Stomach smooth muscle (tissue), 2 donors: Measurements from ENCODE around the gene FOXJ3.

Experiments
- H3K27ac ChIP-seq: one replicate; pipeline ENCODE4 v1.7.0; 2013; ENCODE audit warnings: mild to moderate bottlenecking, low read length, inconsistent platforms
- H3K27me3 ChIP-seq, 2 donors: one replicate each; pipeline ENCODE4 v1.7.0; 2013; ENCODE audit warnings: low read length in 2 of 2; ENCODE audit not compliant: insufficient read depth in 2 of 2, control insufficient read depth in 1 of 2
- H3K36me3 ChIP-seq, 2 donors: one replicate each; pipeline ENCODE4 v1.7.0; 2013; ENCODE audit warnings: low read length in 2 of 2; ENCODE audit not compliant: control insufficient read depth in 2 of 2, insufficient read depth in 2 of 2
- H3K4me1 ChIP-seq: one replicate; pipeline ENCODE4 v1.7.0; 2013; ENCODE audit warnings: low read length; ENCODE audit not compliant: control insufficient read depth, insufficient read depth
- H3K4me3 ChIP-seq, 2 donors: one replicate each; pipeline ENCODE4 v1.7.0; 2013; ENCODE audit warnings: low read length in 2 of 2
- H3K9ac ChIP-seq, 2 donors: one replicate each; pipeline ENCODE4 v1.7.0; 2013; ENCODE audit warnings: low read length in 2 of 2, mild to moderate bottlenecking in 1 of 2
- H3K9me3 ChIP-seq, 2 donors: one replicate each; pipeline ENCODE4 v1.7.0; 2013; ENCODE audit warnings: low read length in 2 of 2; ENCODE audit not compliant: control insufficient read depth in 2 of 2
- donor health status: healthy.
- donor health status: Pancreatic carcinoma.

Gene FOXJ3

DNA sequence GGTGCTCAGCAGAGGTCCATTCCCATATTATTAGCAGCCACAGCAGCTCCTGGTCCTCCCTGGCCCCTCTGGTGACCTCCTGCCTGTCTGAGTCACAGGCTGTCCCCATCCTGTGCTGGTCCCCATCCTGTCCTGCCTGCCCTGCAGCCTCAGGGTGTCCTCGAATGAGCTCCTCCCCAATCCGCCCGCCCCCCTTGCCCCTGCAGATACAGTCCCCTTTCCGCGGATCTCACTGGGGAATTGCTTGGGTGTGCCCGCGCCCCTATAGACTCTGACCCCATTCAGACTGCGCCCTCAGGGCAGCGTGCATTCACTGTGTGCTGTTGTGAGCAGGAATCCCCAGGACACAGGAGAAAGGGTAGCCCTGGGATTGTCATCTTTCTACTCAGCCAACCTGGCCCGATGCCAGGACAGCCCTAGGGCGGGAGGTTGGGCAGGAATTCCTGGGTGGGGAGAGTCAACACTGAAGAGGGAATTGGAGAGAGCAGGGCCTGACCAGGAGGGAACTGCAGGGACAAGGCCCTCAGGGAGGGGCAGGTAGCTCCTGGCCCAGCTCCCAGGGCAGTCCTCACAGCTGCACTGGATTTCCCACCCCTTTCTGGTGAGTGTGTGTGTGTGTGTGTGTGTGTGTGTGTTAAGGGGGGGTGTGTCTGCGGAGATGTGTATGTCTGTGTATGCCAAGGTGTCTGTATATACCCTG, 169.4 kb downstream of the FOXJ3 start:
- H3K9ac ChIP-seq = no peak overlapping the region
- H3K27me3 ChIP-seq = peaks cover 3 to 9% of the 10 kb centered on the region in 2 donors
- peaks cover 8 to 9% of the 10 kb centered on the region in 2 donors for H3K9me3 ChIP-seq
- H3K36me3 ChIP-seq = no peaks in the 10 kb centered on the region
- H3K4me3 ChIP-seq = no peak overlapping the region
- H3K4me1 ChIP-seq = peaks cover 8% of the 10 kb centered on the region
- no peak overlapping the region for H3K27ac ChIP-seq

DNA sequence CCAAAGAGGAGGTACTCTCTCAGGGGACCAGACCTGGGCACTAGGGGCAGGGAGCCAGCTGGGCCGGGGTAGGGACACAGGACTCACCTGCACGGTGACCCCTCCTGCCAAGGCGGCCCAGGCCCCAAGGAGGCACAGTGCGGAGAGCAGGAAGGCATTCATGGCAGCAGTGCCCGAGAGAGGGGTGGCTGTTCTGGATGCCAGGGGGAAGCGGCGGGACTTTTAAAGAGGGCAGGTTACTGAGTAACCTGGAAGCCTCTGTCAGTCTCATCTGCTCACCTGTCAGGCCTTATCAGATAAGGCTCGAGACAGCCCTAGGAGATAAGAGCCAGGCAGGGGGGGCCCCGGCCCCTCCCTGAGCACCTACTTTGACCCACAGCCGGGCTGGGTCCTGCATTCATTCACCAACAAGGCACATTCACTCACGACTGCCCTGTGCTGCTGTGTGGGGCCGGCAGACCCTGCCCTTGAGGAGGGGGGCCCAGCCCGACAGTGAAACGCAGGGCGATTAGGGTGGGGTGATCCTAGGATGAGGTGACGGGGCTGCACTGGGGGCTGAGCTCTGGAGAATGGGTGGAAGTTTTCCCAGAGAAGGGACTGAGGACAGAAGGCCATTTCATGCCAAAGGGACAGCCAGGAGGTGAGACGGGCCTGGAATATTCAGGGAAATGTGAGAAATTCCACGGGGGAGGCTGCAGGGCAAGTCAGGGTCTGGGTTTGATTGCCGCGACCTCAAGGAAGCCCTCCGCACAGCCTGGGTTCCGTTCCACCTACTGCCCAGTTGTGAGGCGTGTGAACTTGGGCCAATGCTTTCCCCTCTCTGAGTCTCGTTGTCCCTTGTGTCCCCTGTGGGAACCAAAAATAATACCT, 170.2 kb downstream of the FOXJ3 start, which contains the start of gene GUCA2A:
Gene GUCA2A, minus strand, starts transcription at position 195 of the 870 bp plus-strand sequence. Its CDS starts 33 bp downstream, at position 162.
- H3K27ac ChIP-seq = no peak within 1 kb of the TSS
- peaks cover 8% of the 10 kb centered on the region for H3K4me1 ChIP-seq
- H3K36me3 ChIP-seq = no peaks in the 10 kb centered on the region
- H3K9me3 ChIP-seq = peaks cover 9 to 12% of the 10 kb centered on the region in 2 donors
- H3K4me3 ChIP-seq = no peak within 1 kb of the TSS
- H3K27me3 ChIP-seq = peaks cover 0 to 9% of the 10 kb centered on the region in 2 donors
- H3K9ac ChIP-seq = no peak within 1 kb of the TSS

DNA sequence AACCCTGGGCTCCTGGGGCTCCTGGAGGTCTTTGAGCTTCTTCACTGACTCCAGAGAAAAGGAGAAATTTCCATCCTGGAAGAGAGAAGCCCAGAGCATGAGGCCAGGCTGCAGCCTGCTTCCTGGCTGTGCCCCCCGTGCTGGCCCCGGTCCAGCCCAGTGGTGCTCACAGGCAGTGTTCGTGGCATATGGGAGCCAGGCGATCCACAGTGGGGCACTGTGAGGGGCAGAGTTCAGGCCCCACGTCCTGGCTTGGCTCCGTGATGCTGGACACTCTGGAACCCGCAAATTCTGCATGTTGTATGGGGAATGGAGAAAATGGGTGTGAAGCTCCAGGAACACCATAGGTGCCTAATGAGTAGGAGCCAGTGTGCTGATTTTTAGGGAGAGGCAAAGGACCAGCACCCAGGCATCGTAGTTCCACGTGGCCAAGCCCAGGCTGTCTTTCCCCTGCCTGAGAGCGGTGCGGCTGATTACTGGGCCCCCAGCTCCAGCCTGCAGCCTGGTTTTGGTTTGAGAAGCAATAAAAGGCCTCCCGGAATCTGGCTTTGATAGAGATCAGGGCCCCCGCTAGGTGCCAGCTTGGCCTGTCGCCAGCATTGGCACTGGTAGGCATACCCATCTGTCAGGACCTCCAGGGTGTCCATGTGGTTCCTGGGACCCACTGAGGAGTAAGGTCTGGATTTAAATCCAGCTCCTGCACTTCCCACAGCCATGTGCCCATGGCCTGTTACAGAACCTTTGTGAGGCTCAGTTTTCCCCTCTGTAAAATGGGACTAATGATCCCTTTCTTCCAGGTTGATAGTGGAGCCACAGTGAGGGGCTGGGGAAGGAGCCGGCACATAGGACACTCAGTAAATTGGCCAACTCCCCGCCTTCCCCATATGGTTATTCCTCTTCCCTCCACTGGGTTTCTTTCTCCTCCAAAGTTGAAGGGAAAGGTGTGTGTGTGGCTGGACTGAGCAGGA, 171.2 kb downstream of the FOXJ3 start:
- peaks cover 9 to 12% of the 10 kb centered on the region in 2 donors for H3K9me3 ChIP-seq
- no peak overlapping the region for H3K4me3 ChIP-seq
- no peak overlapping the region for H3K27ac ChIP-seq
- H3K4me1 ChIP-seq = peaks cover 8% of the 10 kb centered on the region
- no peaks in the 10 kb centered on the region for H3K36me3 ChIP-seq
- H3K9ac ChIP-seq = no peak overlapping the region
- H3K27me3 ChIP-seq = peaks cover 0 to 9% of the 10 kb centered on the region in 2 donors

DNA sequence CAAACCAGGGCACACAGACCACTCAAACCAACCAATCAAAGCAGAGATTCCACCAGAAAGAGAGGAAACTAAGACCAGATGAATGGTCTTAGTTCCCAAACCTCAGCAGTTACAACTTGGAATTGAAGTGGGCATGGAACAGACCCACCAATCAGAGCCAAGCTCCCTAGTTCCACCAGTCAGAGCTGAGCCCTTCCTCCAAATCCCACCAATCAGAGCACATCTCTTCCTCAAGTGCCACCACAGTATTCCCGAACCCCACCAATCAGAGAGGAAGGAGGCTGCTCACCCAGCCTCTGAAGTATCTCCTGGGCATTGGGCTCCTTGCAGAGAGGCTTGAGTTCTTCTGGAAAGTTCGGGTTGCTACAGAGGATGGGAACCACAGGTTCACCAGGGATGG, 171.9 kb downstream of the FOXJ3 start:
- Histone ChIP-seq H3K27me3 (peaks cover 0 to 9% of the 10 kb centered on the region in 2 donors), H3K27ac (no peak overlapping the region), H3K9ac (no peak overlapping the region), H3K4me1 (peaks cover 8% of the 10 kb centered on the region), H3K36me3 (no peaks in the 10 kb centered on the region), H3K9me3 (peaks cover 9 to 12% of the 10 kb centered on the region in 2 donors), H3K4me3 (no peak overlapping the region)

DNA sequence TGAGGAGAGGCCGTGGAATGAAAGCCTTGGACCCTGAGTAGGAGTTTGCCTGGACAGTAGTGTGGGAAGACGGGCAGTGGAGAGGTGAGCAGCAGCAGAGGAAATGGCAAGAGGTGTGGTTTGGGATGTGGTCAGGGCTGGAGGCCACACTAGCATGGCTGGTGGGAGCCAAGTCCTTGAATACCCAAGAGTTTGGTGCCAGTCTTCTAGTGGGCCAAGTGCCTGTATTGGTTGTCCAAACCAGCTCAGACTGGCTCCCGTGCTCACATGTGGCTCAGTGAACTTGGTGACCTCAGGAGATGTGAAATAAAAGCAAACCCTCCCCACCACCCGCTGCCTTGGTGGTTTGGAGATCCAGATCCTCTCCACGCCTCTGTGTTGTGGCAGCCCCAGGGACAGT, 172.9 kb downstream of the FOXJ3 start:
- Histone ChIP-seq H3K9ac (no peak overlapping the region), H3K36me3 (no peaks in the 10 kb centered on the region), H3K4me1 (peaks cover 8% of the 10 kb centered on the region), H3K9me3 (peaks cover 9 to 12% of the 10 kb centered on the region in 2 donors), H3K27ac (no peak overlapping the region), H3K27me3 (peaks cover 0 to 9% of the 10 kb centered on the region in 2 donors), H3K4me3 (no peak overlapping the region)

DNA sequence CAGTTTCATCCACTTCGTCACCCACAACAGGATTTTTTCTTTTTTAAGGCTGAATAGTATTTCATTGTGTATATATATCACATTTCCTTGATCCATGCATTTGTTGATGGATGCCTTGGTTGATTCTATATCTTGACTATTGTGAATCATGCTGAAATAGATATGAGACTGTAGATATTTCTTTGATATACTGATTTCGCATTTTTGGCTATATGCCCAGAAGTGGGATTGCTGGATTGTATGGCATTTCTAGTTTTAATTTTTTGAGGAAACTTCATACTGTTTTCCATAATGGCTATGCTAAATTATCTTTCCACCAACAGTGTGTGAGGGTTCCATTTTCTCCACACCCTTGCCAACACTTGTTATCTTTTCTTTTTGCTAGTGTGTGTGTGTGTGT, 176.8 kb downstream of the FOXJ3 start:
- peaks cover 9 to 12% of the 10 kb centered on the region in 2 donors for H3K9me3 ChIP-seq
- peaks cover 0 to 7% of the 10 kb centered on the region in 2 donors for H3K27me3 ChIP-seq
- no peak overlapping the region for H3K9ac ChIP-seq
- H3K4me1 ChIP-seq = no peaks in the 10 kb centered on the region
- no peak overlapping the region for H3K4me3 ChIP-seq
- H3K36me3 ChIP-seq = no peaks in the 10 kb centered on the region
- H3K27ac ChIP-seq = no peak overlapping the region

DNA sequence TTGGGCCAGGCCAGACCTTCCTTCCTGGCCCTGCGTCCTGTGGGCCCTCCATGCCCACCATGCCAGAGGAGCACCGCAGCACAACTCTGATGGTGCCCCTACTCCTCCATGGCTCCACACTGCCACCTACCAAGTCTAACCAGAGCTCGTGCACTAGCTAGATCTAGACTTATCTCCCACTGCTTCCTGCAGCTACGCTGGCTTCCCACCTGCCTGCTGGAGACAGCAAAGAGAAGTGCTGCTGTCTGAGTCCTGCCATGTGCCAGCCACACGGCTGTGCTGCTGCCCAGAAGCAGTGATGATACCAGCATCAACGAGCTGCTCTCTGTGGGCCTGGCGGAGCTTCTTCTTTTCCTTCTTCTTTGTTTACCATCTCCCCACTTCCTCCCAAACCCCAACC, 177.4 kb downstream of the FOXJ3 start:
- H3K4me1 ChIP-seq = no peaks in the 10 kb centered on the region
- no peaks in the 10 kb centered on the region for H3K36me3 ChIP-seq
- no peak overlapping the region for H3K9ac ChIP-seq
- H3K9me3 ChIP-seq = peaks cover 9 to 12% of the 10 kb centered on the region in 2 donors
- no peak overlapping the region for H3K27ac ChIP-seq
- peaks cover 0 to 10% of the 10 kb centered on the region in 2 donors for H3K27me3 ChIP-seq
- no peak overlapping the region for H3K4me3 ChIP-seq

DNA sequence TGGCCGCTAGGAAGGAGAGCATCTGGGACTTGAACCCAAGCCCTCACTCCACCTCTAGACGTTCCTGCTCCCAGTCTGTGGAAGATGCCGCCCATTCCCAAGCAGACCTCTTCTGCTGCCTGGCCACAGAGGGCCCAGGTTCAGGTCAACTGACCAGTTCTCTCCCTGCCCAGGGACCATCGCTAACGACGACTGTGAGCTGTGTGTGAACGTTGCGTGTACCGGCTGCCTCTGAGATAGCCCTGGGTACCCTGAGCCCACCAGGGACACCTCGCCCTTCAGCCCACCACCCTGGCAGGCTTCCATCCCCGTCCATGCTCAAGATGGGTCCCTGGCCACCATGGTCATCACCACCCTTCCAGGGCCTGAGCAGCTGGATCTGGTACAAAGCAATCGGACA, 179.7 kb downstream of the FOXJ3 start:
- Histone ChIP-seq H3K9ac (no peak overlapping the region), H3K4me1 (no peaks in the 10 kb centered on the region)

DNA sequence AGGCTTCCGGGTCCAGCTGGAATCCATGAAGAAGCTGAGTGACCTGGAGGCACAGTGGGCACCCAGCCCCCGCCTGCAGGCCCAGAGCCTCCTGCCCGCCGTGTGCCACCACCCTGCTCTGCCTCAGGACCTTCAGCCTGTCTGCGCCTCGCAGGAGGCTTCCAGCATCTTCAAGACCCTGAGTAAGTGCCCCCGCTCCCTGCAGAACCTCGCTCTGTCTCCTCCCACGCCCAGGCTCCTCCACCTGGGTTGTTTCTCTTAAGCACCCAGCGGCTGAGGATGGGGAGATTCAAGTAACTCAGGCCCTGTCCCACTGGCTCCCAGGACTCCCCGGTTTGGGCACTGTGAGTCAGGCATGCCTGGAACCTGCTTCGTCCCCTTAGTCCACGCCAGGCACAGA, 180.3 kb downstream of the FOXJ3 start:
- Histone ChIP-seq H3K27me3 (peaks cover 4 to 11% of the 10 kb centered on the region in 2 donors), H3K36me3 (no peaks in the 10 kb centered on the region), H3K9me3 (no peaks in the 10 kb centered on the region), H3K4me3 (no peak overlapping the region), H3K27ac (no peak overlapping the region), H3K9ac (no peak overlapping the region), H3K4me1 (no peaks in the 10 kb centered on the region)

More for the DNA sequence above, 179.7 kb downstream of the FOXJ3 start:
- Histone ChIP-seq H3K4me3 (no peak overlapping the region), H3K27ac (no peak overlapping the region), H3K9me3 (peaks cover 0 to 2% of the 10 kb centered on the region in 2 donors), H3K36me3 (no peaks in the 10 kb centered on the region), H3K27me3 (peaks cover 4 to 11% of the 10 kb centered on the region in 2 donors)

DNA sequence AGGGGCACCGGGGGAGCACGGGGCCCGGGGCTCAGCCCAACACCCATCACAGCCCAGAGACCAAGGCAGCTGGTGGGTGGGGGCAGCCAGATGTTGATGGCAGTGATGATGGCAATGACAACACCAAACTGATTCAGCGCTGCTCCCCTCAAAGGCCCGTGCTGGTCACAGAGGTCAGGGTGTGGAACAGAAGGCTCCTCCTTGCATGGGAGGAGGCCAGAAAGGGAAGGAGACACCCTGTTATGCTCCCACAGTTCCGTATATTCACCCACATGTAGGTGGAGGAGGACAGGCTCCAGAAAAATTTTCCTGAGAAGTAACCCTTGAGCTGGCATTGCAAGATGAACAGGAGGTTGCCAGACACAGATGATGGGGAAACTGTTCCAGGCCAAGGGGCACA, 181.4 kb downstream of the FOXJ3 start:
- H3K4me1 ChIP-seq = no peaks in the 10 kb centered on the region
- no peaks in the 10 kb centered on the region for H3K36me3 ChIP-seq
- no peak overlapping the region for H3K9ac ChIP-seq
- no peak overlapping the region for H3K27ac ChIP-seq
- H3K9me3 ChIP-seq = no peaks in the 10 kb centered on the region
- no peak overlapping the region for H3K4me3 ChIP-seq
- H3K27me3 ChIP-seq = peaks cover 4 to 11% of the 10 kb centered on the region in 2 donors
